Measurements from ENCODE around the gene LDLRAP1.
A peak's percentile ranks its signal among the peaks of the same experiment; 100 is the strongest.

The LDLRAP1 gene

GRCh38 chr1:25562928-25563283, 19.5 kb downstream of the LDLRAP1 start:
- no peak for DNase-seq (ENCODE audit: low spot score)

- no peak for DNase-seq (ENCODE audit: low spot score)
Observed at GRCh38 chr1:25563330-25564215, 20.2 kb downstream of the LDLRAP1 start.

- DNase-seq (ENCODE audit: low spot score) = no peak
Observed at GRCh38 chr1:25564777-25565574, 21.6 kb downstream of the LDLRAP1 start.

GRCh38 chr1:25565626-25566025, 22.2 kb downstream of the LDLRAP1 start:
- DNase-seq (ENCODE audit: low spot score) = no peak

- DNase-seq (ENCODE audit: low spot score) = no peak
Observed at GRCh38 chr1:25566176-25566729, 22.8 kb downstream of the LDLRAP1 start.

GRCh38 chr1:25566730-25567341, 23.4 kb downstream of the LDLRAP1 start:
- DNase-seq (ENCODE audit: low spot score) = no peak

- no peak for DNase-seq (ENCODE audit: low spot score)
Observed at GRCh38 chr1:25567710-25568089, 24.3 kb downstream of the LDLRAP1 start.

GRCh38 chr1:25568090-25568833, 24.9 kb downstream of the LDLRAP1 start:
- DNase-seq (ENCODE audit: low spot score) = peak; percentile 82

- DNase-seq (ENCODE audit: low spot score) = no peak
Observed at GRCh38 chr1:25568834-25569596, 25.6 kb downstream of the LDLRAP1 start.

GRCh38 chr1:25569597-25570396, 26.4 kb downstream of the LDLRAP1 start:
- no peak for DNase-seq (ENCODE audit: low spot score)

- DNase-seq (ENCODE audit: low spot score) = no peak
Observed at GRCh38 chr1:25570798-25571521, 27.6 kb downstream of the LDLRAP1 start.

- no peak for DNase-seq (ENCODE audit: low spot score)
Observed at GRCh38 chr1:25571522-25571970, 28.1 kb downstream of the LDLRAP1 start.

- no peak for DNase-seq (ENCODE audit: low spot score)
Observed at GRCh38 chr1:25572107-25572506, 28.7 kb downstream of the LDLRAP1 start.

GRCh38 chr1:25572708-25573590, 29.5 kb downstream of the LDLRAP1 start:
- peak; percentile 81 for DNase-seq (ENCODE audit: low spot score)

- no peak for DNase-seq (ENCODE audit: low spot score)
Observed at GRCh38 chr1:25573591-25573930, 30.2 kb downstream of the LDLRAP1 start.

GRCh38 chr1:25573961-25574360, 30.6 kb downstream of the LDLRAP1 start:
- no peak for DNase-seq (ENCODE audit: low spot score)

- no peak for DNase-seq (ENCODE audit: low spot score)
Observed at GRCh38 chr1:25575191-25575590, 31.8 kb downstream of the LDLRAP1 start.

GRCh38 chr1:25576459-25577133, 33.2 kb downstream of the LDLRAP1 start:
- DNase-seq (ENCODE audit: low spot score) = no peak
